NCI-H1105 treated with DMSO at 0.1 percent for 48 hours (cell line): ENCODE results near the gene FH.

ENCODE experiments used
- DNase-seq: peaks from one replicate; lab custom pipeline; 2025; lab: John Stamatoyannopoulos, UW

The FH gene

DNA sequence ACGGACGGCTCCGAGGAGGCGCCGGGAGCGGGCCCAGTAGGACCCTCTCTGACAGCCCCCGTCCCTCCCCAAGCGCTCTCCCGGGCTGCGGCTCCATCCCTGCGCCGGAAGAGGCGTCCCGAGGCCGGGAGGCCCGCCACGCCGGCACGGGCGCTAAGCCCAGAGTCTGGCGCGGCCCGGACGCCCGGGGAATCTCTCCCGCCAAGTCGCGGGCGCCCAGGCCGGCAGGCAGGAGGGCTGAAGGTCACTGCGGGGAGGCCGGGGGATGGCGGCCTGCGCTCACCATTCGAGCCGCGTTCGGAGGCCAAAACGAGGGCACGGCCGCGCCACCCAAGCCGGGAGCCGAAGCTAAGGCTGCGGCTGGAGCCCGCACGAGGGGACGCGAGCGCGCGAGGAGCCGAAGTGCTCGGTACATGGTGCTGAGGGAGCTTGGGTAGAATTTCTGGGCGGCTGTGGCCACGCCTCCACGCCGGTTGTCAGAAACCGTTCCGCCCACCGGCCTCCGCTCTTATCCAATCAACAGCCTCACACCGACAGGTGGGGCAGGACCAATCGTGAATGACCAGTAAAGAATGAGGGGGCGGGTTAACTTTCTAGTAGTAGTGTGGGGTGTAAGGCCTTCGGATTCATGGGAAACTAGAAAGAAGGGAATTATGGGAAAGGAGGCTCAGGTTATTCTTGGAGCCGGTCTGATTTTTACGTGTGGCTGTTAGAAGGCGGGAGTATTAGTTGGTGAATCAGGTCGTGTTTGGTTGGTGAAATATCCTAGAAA is at the start of gene FH:
Gene FH (minus strand): TSS at position 448 of the 772 bp plus-strand sequence. CDS start 33 bp downstream, at position 415.
- peak; percentile 94 for DNase-seq

DNA sequence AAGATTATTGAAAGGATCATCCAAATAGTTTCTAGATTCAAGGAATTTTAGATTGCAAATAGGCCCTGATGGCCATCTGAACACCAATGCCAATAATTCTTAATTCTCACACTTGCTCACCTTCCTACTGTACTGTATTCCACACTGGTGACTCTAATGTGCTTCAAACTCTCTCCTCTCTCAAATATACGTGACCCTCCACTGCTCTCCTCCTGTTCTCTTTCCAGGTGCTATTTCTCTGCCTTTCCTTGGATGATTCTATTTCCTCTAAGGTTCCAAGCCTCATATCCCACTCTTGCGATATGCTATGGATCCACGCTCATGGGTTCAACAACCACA is 41.3 kb upstream of the FH start:
- no peak for DNase-seq

DNA sequence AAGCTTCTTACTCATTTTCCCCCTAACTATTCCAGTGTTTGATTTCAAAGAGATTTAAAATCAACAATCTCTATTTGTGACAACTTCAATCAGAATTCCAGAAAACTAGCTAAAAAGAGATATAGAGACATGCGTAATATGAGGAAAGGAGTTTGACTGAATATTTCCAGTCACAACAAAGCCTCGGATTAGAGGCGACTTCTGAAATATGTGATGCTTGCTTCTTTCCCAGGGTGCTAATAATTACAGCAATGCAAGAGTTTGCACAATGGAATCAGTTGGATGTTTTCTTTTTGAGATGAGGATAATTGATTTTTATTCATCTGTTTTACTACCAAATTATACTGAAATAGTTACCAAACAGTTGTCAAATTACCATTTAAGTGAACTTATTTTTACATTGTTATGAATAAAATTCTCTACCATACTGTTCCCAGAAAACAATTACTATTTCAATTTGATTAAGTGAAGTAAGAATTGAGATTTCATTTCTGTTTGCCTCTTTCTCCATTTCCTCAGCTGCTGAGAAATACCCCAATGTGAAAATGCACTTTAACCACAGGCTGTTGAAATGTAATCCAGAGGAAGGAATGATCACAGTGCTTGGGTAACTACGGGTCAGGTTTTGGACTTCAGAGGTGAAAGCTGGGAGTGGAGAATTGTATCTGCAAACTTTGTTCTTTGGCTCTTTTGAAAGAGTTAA is 40.7 kb upstream of the FH start:
- DNase-seq: no peak

DNA sequence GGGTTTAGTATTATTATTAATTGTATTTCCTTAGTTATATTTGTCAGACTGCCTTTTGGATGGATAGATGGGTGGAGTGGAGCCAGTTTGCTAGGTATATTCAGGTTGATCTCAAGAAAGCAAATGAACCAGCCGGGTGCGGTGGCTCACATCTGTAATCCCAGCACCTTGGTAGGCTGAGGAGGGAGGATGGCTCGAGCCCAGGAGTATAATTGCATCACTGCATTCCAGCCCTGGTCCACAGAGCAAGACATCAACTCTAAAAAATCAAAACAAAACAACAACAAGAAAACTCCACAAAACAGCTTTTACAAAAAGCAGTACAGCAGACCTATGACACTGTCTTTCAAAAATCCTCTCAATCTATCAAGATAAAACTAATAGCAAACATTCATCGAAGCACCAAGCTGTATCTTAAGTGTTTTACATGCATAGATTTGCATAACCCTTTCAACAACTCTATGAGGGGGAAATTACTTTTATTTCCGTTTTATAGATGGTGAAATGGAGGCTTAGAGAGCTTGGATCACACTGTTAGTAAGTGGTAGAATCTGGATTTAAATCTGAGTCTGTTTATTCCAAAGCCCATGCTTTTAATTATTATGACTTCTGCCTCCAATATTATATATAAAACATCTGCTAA is 38.1 kb upstream of the FH start:
- DNase-seq: no peak

DNA sequence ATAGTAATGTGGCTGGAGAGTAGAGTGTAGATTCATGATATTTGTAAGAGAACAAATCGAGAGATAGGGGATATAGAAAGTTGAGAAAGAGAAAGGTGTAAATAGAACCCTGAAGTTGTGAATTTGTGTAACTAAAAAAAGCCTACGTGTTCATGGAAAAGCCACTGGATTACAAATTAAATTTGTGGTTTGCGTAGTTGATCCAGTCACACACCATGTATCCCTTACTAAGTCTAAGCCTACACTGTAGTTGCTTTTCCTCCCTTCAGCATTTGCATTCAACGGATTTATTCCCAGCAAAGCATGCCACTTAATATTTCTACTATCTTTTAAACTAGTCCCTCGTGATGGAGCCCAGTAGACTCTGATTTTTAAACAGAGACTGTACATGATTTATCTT is 37.5 kb upstream of the FH start:
- DNase-seq: no peak

DNA sequence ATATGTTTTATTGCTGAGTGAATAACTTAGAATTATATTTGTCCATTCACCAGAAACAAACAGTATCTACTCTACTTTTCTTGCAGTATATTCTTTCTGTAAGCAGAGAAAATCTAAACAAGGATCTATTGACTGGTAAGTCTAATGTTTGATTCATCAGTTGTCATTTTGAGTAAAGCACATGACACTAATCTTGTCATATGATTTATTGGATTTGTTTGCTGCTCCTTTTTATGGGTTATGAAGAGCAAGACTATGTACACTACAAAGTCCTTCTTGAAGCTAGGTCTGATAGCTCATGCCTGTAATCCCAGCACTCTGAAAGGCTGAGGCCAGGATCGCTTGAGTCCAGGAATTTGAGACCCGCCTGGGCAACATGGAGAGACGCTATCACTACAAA is 36.0 kb upstream of the FH start:
- no peak for DNase-seq

DNA sequence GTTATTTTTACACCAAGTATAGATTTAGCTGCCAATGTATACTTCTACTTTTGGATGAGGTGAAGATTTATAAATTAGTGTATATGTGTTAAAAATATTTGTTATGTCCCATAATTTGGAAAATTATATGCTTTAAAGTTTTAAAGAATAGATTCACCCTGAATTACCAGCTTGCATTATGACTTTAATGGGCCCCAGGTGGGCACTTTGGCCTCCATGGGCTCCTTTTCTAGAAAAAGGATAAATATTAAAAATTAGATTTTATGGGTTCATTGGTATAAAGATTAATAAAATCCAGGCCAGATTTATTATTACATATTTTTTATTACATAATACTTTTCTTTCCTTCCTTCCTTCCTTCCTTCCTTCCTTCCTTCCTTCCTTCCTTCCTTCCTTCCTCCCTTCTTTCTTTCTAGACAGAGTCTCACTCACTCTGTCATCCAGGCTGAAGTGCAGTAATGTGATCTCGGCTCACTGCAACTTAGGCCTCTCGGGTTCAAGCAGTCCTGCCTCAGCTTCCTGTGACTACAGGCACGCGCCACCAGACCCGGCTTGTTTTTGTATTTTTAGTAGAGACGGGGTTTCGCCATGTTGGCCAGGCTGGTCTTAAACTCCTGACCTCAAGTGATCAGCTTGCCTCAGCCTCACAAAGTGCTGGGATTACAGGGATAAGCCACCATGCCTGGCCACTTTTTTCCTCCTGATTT is 34.5 kb upstream of the FH start:
- no peak for DNase-seq

DNA sequence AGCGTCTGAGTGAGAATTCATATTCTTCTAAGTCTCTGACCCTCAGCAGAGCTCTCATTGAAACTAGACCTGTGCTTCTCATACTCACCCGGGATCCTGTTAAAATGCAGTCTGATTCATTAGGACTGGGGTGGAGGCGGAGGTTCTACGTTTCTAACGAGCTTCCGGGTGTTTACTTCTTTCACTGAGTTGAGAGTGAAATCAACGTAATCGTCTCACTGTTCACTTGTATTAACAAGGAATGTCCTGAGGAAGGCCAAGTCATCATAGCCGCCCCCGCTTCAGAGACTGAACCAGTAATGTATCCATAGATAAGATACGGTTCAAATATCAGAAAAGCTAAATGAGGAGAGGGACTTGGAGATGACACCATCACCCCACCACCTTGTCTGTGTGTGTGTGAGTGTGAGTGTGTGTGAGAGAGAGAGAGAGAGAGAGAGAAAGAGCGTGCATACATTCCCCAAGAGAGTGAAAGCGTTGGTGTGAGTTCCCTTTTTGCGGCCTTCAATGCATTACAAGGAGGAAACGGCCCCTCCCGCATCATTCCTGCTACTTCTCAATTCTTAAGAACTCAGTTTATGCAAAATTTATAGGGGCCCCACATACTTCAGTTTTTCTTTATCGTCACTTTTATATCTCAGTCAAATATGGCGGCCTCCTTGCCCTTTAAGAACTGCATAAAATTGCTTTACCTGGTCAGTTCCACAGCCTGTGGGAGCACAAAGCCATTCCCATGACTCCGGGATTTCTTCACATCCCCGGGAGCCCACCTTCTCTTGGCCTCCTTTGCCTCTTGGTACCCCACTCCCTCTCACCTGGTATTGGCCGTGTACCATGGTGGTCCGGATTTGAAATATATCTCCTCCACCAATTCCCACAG is 32.4 kb upstream of the FH start:
- no peak for DNase-seq

DNA sequence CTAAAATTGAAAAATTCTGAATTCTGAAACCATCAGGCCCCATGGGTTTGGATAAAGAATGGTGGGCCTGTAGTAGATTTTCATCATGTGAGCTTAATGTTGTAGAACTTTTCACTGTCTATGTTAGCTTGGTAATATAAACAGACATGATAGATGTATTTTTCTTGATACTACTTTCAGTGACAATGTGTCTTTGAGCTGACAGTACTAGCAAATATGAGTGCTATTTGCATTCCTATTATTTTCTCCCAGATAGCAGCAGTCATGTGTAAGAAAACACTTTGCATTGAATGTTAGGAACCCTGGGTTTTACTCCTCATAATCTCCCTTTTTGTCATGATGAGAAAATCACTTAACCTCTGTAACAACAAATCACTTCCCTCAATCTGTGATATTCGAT is 30.8 kb upstream of the FH start:
- DNase-seq: no peak

DNA sequence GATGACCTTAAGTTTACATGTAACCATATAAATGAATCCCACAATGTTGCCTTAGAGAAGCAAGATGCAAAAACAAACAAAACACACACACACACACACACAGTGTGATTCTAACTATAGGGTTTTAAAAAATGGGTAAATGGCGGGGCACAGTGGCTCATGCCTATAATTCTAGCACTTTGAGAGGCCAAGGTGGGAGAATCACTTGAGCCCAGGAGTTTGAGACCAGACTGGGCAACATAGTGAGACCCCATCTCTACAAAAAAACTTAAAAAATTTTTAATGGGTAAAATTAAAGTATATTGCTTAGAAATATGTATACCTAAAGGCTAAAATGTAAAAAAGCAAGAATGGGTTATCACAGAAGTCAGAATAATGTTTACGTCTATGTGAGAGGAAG is 28.5 kb upstream of the FH start:
- DNase-seq: no peak

DNA sequence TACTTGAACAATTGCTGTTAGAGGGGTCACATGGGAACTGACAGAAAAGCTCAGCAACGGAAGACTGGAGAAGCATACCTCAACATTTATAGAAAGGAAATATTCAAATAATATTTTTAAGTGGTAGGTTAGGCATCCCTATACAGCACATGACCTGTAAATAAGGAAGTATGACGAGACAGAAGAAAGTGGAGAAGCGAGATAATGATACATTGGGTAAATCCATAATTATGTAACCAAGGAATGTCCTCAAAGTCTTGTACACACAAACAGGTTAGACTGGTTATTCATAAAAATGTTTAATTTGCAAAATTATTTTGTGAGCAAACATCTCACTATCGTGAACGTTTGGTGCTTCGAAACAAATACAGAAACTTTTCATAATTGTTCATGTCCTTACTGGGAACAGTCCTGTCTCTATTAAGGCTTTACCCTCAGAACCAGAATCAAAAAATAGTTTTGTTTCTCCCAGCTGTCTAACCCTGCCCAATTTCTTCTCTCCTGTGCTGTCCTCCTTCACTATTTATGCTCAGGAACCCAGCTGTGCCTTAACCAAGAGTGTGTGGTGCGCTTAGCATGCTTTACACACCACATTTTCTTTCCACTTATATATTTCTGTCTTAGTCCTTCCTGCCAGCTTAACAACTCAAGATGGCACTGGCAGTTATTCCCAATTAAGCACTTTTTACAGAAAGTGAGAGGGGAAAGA is 22.8 kb upstream of the FH start:
- DNase-seq: no peak

DNA sequence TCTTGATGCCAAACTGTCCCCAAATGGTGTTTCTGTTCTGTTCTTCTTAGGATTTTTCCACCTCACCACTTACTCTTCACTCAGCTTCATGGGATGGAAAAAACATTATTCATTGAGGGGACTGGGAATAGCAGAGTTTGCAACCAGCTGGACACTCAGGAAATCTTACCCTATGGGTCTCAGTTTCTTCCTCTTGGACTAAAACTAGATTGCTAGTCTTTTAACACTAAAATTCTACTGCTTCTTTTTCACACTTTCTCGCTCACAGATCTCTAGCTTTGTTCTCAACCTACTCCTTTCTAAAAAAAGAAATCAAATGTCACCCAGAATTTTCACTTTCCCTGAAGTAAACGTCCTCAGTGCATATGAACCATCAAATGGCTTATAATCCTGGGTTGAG is 17.4 kb upstream of the FH start:
- no peak for DNase-seq

DNA sequence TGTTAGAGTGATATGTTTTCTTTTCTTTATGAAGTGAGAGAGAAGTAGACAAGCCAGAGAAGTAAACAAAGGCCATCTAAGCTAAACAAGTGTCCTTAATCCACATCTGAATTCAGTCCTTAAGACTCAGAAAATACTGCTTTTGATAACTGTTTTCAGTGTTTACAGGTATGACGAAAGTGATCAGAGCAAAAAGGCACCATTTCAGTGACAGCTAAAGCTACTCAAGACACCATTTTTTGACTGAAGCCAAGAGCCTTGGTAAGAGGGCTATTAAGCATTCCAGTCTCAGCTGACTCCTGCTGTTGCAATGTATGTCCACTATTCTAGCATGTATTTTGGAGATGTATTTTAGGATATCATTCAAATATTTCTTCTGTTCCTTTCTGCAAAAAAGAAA is 16.7 kb upstream of the FH start:
- no peak for DNase-seq

DNA sequence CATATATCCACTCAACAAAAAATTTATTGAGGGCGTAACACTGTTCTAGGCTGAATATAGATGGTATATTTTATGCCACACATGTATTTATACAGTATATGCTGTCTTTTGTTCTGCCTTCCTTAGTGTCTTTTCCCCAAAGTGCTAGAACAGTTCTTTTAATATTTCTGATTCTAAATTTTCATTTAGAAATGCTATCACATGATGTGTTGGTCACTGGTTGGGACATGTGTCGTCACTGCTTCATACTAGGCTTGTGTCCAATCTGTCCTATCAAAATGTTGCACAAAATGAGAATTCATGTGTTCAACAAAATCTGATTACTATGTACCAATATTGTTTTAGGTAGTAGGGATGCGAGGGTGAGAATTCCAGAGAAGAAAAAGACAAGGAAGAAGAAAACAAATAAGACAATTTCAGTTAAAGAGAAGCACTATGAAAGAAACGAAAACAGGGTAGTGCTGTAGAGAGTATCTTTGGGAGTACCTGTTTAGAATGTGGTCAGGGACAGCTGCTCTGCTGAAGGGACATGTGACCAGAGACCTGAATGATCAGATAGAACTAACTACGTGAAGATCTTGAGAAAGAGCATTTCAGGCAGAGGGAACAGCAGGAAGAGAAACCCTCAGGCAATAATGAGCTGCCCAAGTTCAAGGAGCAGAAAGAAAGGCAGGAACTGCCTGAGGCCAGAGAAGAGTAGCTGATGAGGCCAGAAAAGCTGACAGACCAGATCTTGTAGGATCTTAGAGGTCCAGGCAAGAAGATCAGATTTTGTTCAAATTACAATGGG is 14.0 kb upstream of the FH start:
- no peak for DNase-seq

DNA sequence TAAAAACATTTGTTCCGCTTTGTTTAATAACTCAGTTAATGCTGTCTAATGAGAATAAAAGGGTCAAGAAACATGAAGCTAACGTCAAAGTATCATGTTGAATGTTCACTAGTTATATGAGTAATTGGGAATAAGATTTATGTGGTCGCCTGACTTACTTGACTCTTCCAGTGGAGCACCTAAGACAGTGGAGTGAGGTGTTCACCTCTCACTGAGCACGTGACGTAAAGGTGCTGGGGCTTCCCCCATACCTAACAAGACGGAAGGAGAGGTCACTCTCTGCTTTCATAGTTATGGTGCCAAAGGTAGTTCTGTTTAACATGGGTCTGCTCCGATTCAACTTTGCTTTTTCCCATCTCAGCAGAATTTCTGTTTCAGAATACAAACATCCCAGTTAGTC is 13.3 kb upstream of the FH start:
- DNase-seq: no peak

DNA sequence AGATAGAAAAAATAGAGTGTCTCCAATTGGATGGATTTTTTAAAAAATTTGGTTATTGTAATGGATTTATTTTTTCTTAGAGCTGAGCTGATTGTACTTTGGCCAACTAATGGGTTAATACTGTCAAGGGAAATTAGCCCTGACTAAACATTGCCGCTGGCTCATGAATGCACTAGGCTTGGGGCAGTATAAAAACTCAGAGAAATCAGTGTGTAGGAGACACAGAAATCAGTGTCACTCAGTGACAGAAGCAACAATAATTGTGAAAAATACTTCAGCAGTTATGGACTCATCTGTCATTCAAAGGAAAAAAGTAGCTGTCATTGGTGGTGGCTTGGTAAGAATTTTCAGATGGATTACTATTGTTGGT is 12.6 kb upstream of the FH start, which contains the start of gene KMO:
Gene KMO (plus strand): TSS at position 217 of the 370 bp plus-strand sequence. CDS start 67 bp downstream, at position 284.
- DNase-seq: no peak

DNA sequence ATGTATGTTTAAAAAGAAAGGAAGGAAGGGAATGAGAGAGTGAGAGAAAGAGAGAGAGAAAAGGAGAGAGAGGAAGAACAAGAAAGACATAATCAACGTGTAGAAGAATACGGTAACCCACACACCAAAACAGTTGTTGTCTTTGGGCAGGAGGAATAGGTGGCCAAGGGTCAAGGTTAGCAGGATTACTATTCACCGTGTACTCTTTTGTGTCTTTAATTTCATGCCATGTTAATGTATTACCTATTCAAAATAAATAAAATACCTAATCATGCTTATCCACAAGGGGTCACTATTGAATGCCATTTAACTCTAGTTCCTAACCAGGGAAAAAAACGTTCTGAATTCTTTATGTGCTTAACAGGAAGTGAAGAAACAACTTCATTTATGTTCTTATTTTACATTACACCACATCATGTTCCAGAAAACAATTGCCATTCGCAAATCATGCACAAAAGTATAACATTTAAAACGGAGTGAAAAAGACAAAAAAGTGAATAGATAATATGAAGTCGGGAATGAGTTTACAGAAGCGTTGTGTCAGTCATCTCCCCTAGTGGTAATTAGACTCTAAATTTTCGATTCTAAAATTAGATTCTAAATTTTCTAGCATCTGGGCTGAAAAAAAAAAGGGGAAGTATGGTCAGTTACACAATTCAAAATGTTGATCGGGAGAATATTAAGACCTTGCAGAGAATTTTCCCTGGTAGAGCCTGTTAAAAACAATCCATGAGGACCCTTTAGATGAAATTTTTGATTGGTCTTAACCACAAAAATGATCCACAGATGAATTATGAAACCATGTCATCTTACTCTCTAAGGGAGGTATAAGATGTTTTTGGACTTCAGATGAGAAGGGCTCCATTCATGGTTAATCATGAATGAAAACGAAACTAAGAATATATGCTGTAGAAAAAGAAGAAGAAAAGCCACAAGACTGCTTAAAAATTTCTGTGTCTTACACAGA is 11.9 kb upstream of the FH start:
- DNase-seq: peak; percentile 61

DNA sequence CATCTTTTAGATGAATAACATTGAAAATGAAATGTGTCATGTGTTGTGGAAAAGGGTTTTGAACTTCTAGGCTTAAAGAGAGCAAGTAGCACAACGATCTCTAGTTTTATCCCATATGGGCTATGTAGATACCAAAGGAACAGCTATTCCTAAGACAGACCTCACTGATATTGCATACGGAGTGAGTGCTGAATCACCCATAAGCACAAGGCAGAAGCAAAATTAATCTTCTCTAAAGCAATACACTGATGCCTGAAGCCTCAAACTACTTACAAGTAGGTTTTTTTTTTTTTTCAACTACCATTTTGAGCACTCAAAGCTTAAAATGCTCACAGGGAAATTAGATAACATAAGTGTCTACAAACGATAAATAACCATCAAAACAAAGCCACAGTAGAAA is 7.6 kb upstream of the FH start:
- DNase-seq: no peak

DNA sequence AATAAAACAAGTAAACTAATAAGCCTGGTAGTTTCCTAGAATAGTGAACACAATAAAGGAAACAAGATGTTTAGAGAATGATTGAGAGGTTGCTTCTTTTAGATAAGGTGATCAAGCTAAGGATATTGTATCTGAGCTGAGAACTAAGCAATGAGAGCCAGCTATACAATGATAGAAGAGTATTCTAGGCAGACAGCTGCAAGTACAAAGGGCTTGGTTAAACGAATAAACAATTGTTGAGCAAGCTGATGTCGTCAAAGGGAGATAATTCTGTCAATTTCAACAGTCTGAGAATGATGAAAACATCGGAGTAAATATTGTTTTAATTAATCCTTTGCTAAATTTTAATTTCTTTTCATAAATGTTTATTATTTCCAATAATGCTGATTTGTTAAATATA is 5.5 kb upstream of the FH start:
- DNase-seq: no peak
